ENCODE measurements around the gene DYNC1H1. TPM values are rescaled to one million over a fixed set of nuclear protein-coding genes. Genes with fewer than 3 reads are reported as not detected.

The DYNC1H1 gene
- total and polyA plus RNA-seq, 3 donors from 2014 or later = 313 to 691 (median 538) TPM

DNA sequence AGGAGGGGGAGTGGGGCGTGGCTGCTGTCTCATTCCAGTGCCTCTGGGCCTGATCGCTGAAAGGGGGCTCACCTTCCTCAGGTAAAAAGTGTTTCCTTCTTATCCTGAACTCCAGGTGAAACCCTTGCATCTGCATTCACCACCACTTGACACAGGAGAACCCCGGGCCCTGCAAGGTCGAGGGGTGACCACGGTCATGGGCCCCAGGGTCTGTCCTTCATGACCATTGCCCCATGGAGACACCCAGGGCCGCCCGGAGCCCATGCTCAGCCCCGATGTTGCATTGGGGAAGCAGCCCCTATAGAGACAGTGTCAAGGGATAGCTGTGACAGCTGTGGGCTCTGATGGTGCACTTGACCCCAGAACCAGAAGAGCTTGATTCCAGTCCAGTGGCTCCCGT, 34.4 kb upstream of the DYNC1H1 start:
- DNase-seq = no peak
- Histone ChIP-seq H3K9me3 (no peaks in the 10 kb centered on the region), H3K4me3 (no peak overlapping the region), H3K27ac (no peak overlapping the region), H3K4me1 (peaks cover 14% of the 10 kb centered on the region), H3K36me3 (ENCODE audit: low read depth, missing control alignments) (no peaks in the 10 kb centered on the region), H3K27me3 (no peaks in the 10 kb centered on the region)
- intact Hi-C loops (cut with DNase I; ENCODE audit: low total_unique reads) = no loop called here
- TF ChIP-seq POLR2A (IDR thresholded peaks at IDR 0.05) = no peak
- TF ChIP-seq, protein P1, sequence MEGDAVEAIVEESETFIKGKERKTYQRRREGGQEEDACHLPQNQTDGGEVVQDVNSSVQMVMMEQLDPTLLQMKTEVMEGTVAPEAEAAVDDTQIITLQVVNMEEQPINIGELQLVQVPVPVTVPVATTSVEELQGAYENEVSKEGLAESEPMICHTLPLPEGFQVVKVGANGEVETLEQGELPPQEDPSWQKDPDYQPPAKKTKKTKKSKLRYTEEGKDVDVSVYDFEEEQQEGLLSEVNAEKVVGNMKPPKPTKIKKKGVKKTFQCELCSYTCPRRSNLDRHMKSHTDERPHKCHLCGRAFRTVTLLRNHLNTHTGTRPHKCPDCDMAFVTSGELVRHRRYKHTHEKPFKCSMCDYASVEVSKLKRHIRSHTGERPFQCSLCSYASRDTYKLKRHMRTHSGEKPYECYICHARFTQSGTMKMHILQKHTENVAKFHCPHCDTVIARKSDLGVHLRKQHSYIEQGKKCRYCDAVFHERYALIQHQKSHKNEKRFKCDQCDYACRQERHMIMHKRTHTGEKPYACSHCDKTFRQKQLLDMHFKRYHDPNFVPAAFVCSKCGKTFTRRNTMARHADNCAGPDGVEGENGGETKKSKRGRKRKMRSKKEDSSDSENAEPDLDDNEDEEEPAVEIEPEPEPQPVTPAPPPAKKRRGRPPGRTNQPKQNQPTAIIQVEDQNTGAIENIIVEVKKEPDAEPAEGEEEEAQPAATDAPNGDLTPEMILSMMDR (IDR thresholded peaks at IDR 0.05) = no peak
- WGBS, 2 donors = 78 to 86% methylated on average over 8 to 9 of the region's 9 CpGs

DNA sequence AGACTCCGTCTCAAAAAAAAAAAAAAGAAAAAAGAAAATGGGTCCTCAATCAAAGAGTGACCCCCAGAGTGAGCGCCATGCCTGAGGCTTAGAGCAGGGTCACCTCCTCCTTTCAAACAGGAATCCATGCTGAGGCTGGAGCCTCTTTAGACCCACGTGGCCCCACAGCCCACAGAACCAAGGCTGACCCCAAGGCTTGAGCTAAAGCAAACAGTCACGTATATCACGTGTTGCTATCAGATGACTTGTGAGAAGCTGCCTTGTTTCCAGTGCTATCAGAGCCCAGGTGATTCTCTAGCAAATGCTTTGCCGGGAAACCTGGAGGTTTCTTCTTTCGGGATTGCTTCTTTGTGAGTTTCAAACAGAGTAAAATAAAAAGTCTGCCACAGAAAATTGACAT, 31.7 kb upstream of the DYNC1H1 start:
- WGBS, 2 donors = 47 to 65% methylated on average over 7 of the region's 7 CpGs
- Histone ChIP-seq H3K27me3 (no peaks in the 10 kb centered on the region), H3K4me3 (no peak overlapping the region), H3K4me1 (peaks cover 5% of the 10 kb centered on the region), H3K27ac (no peak overlapping the region), H3K9me3 (no peaks in the 10 kb centered on the region), H3K36me3 (ENCODE audit: low read depth, missing control alignments) (no peaks in the 10 kb centered on the region)
- no peak for DNase-seq
- TF ChIP-seq, protein P1 (IDR thresholded peaks at IDR 0.05) = no peak
- TF ChIP-seq POLR2A (IDR thresholded peaks at IDR 0.05) = no peak
- intact Hi-C loops (cut with DNase I; ENCODE audit: low total_unique reads) = no loop called here

DNA sequence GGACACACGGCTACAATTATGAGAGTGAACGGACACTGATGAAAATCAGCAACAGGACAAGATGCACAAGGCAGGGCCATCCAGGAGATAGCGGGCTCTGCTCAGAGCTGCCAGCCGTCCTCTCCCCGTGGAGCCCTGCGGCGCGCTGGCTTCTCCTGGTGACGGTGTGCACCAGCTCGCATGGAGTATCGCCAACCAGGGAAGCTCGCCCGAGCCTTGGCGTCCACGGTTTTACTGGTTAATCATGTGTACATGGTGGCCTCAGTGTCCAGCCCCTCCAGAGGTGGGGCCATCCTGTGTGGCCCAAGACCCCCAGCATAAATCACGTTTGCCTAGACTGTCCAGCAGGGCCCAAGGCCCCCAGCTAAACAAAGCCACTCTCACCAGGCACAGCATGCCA, 31.2 kb upstream of the DYNC1H1 start:
- no peak overlapping the region for H3K27ac ChIP-seq
- no peaks in the 10 kb centered on the region for H3K36me3 ChIP-seq (ENCODE audit: low read depth, missing control alignments)
- H3K4me3 ChIP-seq = no peak overlapping the region
- peaks cover 5% of the 10 kb centered on the region for H3K4me1 ChIP-seq
- H3K27me3 ChIP-seq = no peaks in the 10 kb centered on the region
- TF ChIP-seq, protein P1 (IDR thresholded peaks at IDR 0.05) = no peak
- no peak for TF ChIP-seq POLR2A (IDR thresholded peaks at IDR 0.05)
- no peaks in the 10 kb centered on the region for H3K9me3 ChIP-seq
- intact Hi-C loops (cut with DNase I; ENCODE audit: low total_unique reads) = no loop called here
- WGBS, 2 donors = 84 to 94% methylated on average over 9 to 16 of the region's 16 CpGs
- no peak for DNase-seq

- 90 to 93% methylated on average over 10 to 14 of the region's 14 CpGs for WGBS, 2 donors
- DNase-seq = no peak
- intact Hi-C loops (cut with DNase I; ENCODE audit: low total_unique reads) = no loop called here
- no peak overlapping the region for H3K27ac ChIP-seq
- H3K9me3 ChIP-seq = no peaks in the 10 kb centered on the region
- H3K4me1 ChIP-seq = no peaks in the 10 kb centered on the region
- H3K27me3 ChIP-seq = no peaks in the 10 kb centered on the region
- H3K36me3 ChIP-seq (ENCODE audit: low read depth, missing control alignments) = no peaks in the 10 kb centered on the region
- no peak overlapping the region for H3K4me3 ChIP-seq
- TF ChIP-seq POLR2A (IDR thresholded peaks at IDR 0.05) = no peak
- TF ChIP-seq, protein P1 (IDR thresholded peaks at IDR 0.05) = no peak
These were observed 29.7 kb upstream of the DYNC1H1 start for GRCh38 chr14:101934601-101935150.
